Testis (tissue), 3 donors: ENCODE measurements around the gene ZNF429. TPM values are rescaled to one million over a fixed set of nuclear protein-coding genes. Genes with fewer than 3 reads are reported as not detected.

ENCODE experiments used
- DNase-seq: peaks from one replicate; pipeline ENCODE4 v3.0.0-alpha.2; 2019
- H3K27ac ChIP-seq, 2 donors: fragments of 200-600 bp; sonication (generic); one replicate each; pipeline ENCODE4 v1.5.1; 2019
- H3K27me3 ChIP-seq: fragments of 200-600 bp; sonication (generic); one replicate; pipeline ENCODE4 v1.5.1; 2019
- H3K36me3 ChIP-seq: fragments of 200-600 bp; sonication (generic); one replicate; pipeline ENCODE4 v1.5.1; 2017; ENCODE audit warnings: low read depth; ENCODE audit errors: missing control alignments
- H3K4me1 ChIP-seq: fragments of 200-600 bp; sonication (generic); one replicate; pipeline ENCODE4 v1.5.1; 2019
- H3K4me3 ChIP-seq, 2 donors: fragments of 200-600 bp; sonication (generic); one replicate each; pipeline ENCODE4 v1.5.1; 2017 to 2019
- H3K9me3 ChIP-seq: fragments of 200-600 bp; sonication (generic); one replicate; pipeline ENCODE4 v1.5.1; 2017
- CTCF ChIP-seq, 3 experiments: fragments of 450-650 bp in 2 of 3; fragments of 200-600 bp in 1 of 3; sonication (generic) in 1 of 3; IDR thresholded peaks; one replicate each; pipeline ENCODE4 v1.5.1; 2016 to 2019; ENCODE audit warnings: antibody characterized with exemption in 3 of 3, mild to moderate bottlenecking in 2 of 3, moderate library complexity in 1 of 3
- POLR2A ChIP-seq: fragments of 450-650 bp; IDR thresholded peaks from one replicate; pipeline ENCODE4 v1.6.1; 2017; ENCODE audit warnings: antibody characterized with exemption, mild to moderate bottlenecking, moderate library complexity
- WGBS, 2 donors: methylation state at CpG; one replicate each; pipeline ENCODE4 v1.1.5; 2018; 5-methylcytosine and 5-hydroxymethylcytosine counted together
- intact Hi-C: fragments of 100-400 bp; cut with DNase I; formaldehyde crosslinking; loops from one replicate; pipeline ENCODE4 v1.15.1; 2023; ENCODE audit warnings: low total_unique reads
- polyA plus RNA-seq: library from polyadenylated mRNA; stranded (reverse); fragments of 350-450 nt; fragmentation: Illumina TruSeq; extraction: RNeasy Lipid Tissue Mini Kit (QIAGEN cat#74804); gene quantifications from one replicate; pipeline ENCODE4 v1.2.3, GENCODE V29; 2014; ENCODE audit warnings: low read depth, low replicate concordance; ENCODE audit not compliant: insufficient read depth
- total RNA-seq, 2 donors: library from RNA; depleted of rRNA; stranded (reverse); fragments of >200 nt; gene quantifications; one replicate each; pipeline ENCODE4 v1.2.3, GENCODE V29; 2016

The ZNF429 gene
- total and polyA plus RNA-seq, 3 donors from 2014 or later = 10.1 to 40.9 (median 32.3) TPM

- H3K27me3 ChIP-seq = no peaks in the 10 kb centered on the region
- TF ChIP-seq POLR2A (no peak), CTCF (IDR thresholded peaks at IDR 0.05) (no peak)
- H3K27ac ChIP-seq = no peak overlapping the region
- H3K4me1 ChIP-seq = no peaks in the 10 kb centered on the region
- H3K4me3 ChIP-seq = no peak overlapping the region
- WGBS, 2 donors = 93% methylated on average over 2 of the region's 2 CpGs
- intact Hi-C loops = no loop called here
- no peaks in the 10 kb centered on the region for H3K36me3 ChIP-seq
- DNase-seq = no peak
- H3K9me3 ChIP-seq = no peaks in the 10 kb centered on the region
Measured at GRCh38 chr19:21593008-21593481, 87.6 kb downstream of the ZNF429 start.

GRCh38 chr19:21593502-21593901, 88.1 kb downstream of the ZNF429 start:
- H3K27me3 ChIP-seq = no peaks in the 10 kb centered on the region
- H3K4me3 ChIP-seq = no peak overlapping the region
- no peak overlapping the region for H3K27ac ChIP-seq
- H3K4me1 ChIP-seq = no peaks in the 10 kb centered on the region
- H3K9me3 ChIP-seq = no peaks in the 10 kb centered on the region
- intact Hi-C loops = no loop called here
- no peaks in the 10 kb centered on the region for H3K36me3 ChIP-seq
- WGBS, 2 donors = 85 to 93% methylated on average over 3 to 4 of the region's 4 CpGs
- DNase-seq = no peak
- TF ChIP-seq CTCF (IDR thresholded peaks at IDR 0.05) (no peak), POLR2A (no peak)

DNA sequence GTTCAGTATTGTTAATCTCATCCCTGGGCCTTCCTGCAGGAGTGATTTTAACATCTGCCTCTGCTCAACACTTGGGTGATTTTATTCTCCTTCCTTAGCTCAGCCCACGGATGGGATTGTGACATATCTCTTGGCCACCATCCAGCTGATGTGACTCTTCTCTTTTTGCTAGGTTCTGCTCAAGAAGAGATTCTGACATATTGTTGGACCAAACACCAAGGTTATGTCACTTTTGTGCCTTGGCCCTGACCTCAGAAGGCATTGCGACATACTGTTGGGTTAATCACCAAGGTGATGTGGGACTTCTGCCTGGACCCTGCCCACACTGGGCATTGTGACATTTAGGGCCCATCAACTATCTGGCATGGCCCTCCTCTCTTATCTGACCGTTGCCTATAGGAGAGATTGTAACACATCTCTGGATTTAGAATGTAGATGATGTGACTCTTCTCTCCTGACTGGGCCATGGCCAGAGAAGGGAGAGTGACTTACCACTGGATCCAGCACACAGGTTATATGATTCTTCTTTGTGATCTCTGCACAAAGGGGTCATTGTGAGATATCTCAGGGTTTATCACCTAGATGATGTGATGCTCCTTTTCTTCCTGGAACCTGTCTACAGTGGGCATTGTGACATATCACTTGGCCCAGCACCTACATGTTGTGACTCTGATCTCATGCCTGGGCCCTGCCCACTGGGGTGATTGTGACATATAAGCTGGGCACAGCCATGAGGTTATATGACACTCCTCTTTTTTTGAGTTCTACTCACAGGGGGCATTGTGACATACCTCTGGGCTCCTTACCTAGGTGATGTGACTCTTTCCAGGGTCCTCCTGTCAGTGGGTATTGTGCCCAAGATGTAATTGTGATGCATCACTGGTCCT, 88.8 kb downstream of the ZNF429 start:
- H3K27ac ChIP-seq = no peak overlapping the region
- 45 to 52% methylated on average over 3 of the region's 3 CpGs for WGBS, 2 donors
- no peak for DNase-seq

DNA sequence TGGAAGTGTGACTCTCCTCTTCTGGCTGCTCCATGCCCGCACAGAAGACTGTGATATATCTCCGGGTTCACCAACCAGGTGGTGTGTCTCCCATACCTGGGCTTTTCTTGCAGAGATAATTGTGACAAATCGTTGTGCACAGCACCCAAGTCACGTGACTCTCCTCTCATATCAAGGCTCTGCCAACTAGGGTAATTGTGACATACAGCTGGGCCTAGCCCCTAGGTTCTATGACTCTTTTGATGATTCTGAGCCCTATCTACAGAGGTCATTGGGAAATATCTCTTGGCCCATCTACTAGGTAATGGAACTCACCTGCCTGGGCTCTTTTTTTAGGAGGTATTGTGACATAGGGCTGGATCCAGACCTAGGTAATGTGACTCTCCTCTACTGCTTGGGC, 89.8 kb downstream of the ZNF429 start:
- intact Hi-C loops = no loop called here
- Histone ChIP-seq H3K27me3 (no peaks in the 10 kb centered on the region), H3K36me3 (no peaks in the 10 kb centered on the region), H3K4me3 (no peak overlapping the region), H3K4me1 (no peaks in the 10 kb centered on the region), H3K9me3 (no peaks in the 10 kb centered on the region), H3K27ac (no peak overlapping the region)
- 64 to 70% methylated on average over 4 of the region's 4 CpGs for WGBS, 2 donors
- no peak for DNase-seq
- TF ChIP-seq CTCF (IDR thresholded peaks at IDR 0.05) (no peak), POLR2A (no peak)

More for the DNA sequence above, 88.8 kb downstream of the ZNF429 start:
- intact Hi-C loops = no loop called here
- TF ChIP-seq POLR2A = no peak
- TF ChIP-seq CTCF (IDR thresholded peaks at IDR 0.05) = no peak
- no peaks in the 10 kb centered on the region for H3K9me3 ChIP-seq
- H3K4me1 ChIP-seq = no peaks in the 10 kb centered on the region
- H3K4me3 ChIP-seq = no peak overlapping the region
- H3K27me3 ChIP-seq = no peaks in the 10 kb centered on the region
- H3K36me3 ChIP-seq = no peaks in the 10 kb centered on the region
